HG03432 (cell line): ENCODE data around the gene ADGRF3.
"Not testable (repeated sequence)": the region's sequence is repeated elsewhere in the genome, so short reads cannot be mapped to it uniquely, and the experiment has no call there.

Source experiments
- ATAC-seq: cut with Tn5 transposase; IDR thresholded peaks from one replicate; pipeline ENCODE4 v1.9.1; 2021; ENCODE audit warnings: mild to moderate bottlenecking, moderate library complexity; ENCODE audit not compliant: unreplicated experiment

The ADGRF3 gene

DNA sequence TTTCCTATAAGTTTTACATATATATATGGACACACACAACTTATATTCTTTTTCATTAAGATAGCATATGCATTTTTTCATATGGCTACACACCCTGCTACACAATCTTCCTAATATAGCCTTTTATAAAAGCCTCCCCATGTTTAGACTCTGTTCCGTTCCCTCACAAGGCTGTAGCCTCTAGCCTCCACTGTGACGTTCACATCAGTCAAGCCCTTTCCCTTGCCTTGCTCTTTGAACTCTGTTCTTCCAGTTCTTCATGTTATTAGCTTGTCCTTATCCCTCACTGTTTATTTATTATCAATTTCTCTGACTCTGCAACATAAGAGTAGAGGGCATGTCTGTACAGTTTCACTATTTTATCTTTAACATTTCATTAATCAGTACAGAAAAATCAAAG lies 63.0 kb downstream of the ADGRF3 start:
- no peak for ATAC-seq

DNA sequence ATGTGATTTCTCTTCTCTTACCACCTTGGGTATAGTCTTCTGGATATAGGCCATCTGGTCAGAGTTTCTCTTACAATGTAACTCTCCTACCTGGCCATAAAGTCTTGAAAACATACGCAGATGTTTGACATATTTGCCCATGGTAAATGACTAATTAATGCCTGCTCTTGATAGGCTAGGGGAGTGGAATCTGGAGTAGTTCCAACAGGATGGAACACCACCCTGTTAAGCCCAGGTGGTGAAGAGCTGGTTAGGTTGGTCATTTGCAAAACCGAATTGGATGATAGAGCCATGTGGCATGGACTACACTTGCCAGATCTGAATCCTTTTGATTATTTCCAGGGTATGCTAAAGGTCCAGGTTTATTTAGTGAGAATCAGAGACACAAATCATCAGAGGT lies 65.4 kb downstream of the ADGRF3 start:
- ATAC-seq, result no peak

DNA sequence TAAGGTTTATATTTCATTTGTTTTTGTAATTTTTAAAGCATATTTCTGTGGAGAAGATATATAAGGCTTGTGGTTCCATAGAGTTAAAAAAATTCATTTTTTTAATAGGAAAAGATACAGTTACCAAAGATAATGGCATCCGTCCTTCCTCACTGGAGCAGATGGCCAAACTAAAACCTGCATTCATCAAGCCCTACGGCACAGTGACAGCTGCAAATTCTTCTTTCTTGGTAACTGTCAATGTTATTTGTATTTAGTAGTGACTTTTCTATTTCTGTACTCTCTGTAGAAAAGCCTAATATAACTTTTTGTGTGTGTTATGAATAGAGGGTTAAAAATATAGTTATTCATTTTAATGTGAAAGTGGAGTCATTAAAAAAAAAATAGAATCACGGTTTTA lies 66.7 kb downstream of the ADGRF3 start:
- ATAC-seq, result no peak

DNA sequence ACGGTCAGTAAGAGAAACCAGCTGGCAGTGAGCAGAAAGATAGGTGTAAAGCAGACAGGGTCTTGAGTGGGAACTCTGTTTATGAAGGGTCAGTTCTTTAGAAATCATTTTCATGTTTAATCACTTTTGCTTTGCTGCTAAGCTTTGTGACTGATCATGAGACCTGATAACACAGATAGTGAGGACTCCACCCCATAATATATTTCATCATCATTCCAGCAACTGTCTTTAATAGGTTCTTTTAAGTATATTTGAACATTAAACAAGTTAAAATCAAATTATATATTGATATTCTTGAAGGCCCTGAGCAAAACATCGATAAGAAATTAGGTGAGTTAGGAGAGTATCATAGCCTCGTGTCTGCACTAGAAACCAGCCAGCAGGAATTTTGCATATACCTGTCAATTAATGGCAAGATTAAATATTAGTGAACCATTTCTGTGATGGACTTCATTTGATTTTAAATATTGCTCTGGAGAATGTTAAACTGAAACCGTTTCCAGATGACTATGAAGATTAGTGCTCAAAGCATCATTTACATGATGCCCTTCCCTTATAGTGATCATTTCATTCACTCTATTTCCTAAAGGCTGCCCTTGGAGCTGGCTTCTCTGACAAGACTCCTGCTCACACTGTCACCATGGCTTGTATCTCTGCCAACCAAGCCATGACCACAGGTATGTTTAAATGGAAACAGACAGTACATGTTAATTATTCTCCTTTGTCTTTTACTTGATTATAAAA lies 69.9 kb downstream of the ADGRF3 start:
- no peak for ATAC-seq

DNA sequence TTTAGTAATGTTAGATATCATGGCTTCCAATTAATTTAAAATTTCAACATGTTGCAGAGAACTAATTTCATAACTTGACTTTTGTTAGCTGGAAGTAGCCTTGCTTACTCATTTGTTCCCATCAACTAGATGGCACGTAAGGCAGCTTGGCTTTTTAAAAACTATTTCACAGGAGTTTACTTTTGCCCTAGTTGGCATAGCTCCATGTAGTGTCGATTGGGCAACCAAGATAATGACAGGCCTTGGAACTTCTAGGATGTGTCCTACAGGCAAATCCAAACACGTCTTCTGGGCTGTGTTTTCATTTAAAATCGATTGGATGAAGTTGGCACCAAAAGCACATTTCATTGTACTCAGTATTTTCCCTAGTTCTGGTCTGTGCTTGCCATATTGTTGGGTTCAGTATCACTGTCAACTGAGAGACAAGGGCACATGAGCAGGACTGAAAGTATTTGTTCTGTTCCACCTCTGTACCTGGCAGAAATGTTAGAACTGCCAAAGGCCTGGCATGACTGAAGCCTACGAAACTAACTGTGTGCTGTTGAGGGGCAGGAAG lies 72.5 kb downstream of the ADGRF3 start:
- no peak for ATAC-seq

DNA sequence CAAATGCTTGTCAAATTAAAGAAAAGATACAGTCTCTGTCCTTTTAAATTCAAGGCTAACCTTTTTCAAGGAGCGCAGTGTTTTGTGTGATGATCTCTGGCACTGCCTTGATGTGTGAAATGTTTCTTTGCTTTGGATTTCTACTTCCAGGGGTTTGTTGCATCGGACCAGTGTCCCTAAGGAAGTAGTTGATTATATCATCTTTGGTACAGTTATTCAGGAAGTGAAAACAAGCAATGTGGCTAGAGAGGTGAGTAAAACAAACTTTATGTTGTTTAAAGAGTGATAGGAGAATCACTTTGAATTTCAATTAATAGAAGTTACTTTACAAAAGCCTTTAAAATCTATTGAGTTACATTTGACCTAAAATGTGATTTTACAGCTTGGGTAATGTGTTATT lies 73.1 kb downstream of the ADGRF3 start:
- ATAC-seq, result no peak

DNA sequence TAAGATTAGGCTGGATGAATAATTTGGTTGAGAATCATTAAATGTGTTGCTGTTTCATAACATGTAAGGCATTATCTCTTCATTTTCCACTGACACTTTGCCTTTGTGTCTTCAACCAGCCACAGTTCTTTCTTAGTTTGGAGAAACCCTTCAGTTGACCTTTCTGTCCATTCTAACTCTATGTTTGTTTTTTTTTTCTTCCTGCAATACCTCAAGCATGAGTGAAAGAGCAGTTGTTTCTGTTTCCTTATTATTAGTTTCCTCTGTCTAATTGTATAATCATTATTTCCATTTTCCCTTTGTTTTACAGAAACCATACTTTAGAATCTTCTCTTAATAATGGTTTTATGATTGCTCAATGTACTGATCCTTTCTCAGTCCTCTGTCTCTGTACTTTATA lies 76.2 kb downstream of the ADGRF3 start:
- no peak for ATAC-seq

DNA sequence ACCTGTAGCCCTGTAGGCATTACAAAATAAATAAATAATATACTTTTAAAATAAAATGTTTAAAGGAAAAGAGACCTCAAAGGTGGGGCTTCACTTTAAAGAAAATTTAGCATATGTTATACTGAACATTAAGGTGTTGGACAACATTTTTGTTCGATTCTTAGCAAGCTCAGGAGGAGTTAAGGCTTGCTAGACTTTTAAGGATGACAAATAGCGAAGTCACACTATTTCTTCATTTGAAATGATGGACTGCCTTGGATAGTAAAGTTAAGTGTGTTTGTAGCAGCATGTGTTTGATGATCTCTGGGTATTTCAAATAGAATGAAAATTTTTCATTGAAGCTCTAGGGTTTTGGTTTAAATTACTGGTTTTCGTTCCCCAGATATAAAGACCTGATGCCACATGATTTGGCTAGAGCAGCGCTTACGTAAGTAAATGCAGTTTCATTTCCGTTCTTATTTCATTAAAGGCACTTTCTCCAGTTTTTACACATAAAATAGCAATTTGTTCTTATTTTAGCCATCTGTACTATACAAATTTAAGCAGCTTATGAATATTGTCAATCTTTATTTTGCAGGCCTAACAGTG lies 76.9 kb downstream of the ADGRF3 start:
- no peak for ATAC-seq

DNA sequence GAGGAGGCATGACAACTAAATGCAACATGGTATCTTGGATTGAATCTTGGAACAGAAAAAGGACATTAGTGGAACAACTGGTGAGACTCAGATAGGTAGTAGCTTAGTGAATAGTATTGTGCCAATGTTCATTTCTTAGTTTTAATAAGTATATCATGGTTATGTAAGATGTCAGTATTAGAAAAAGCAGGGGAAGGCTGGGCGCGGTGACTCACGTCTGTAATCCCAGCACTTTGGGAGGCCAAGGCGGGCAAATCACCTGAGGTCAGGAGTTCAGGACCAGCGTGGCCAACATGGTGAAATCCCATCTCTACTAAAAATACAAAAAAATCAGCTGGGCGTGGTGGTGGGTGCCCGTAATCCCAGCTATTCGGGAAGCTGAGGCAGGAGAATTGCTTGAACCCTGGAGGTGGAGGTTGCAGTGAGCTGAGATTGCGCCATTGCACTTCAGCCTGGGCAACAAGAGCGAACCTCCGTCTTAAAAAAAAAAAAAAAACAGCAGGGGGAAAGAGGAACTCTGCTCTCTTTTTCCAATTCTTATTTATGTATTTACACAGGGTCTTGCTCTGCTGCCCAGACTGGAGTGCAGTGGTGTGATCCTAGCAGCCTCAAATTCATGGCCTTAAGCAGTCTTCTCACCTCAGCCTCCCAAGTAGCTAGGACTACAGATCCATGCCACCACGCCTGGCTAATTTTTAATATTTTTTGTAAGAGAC lies 77.8 kb downstream of the ADGRF3 start:
- not testable (repeated sequence) for ATAC-seq

DNA sequence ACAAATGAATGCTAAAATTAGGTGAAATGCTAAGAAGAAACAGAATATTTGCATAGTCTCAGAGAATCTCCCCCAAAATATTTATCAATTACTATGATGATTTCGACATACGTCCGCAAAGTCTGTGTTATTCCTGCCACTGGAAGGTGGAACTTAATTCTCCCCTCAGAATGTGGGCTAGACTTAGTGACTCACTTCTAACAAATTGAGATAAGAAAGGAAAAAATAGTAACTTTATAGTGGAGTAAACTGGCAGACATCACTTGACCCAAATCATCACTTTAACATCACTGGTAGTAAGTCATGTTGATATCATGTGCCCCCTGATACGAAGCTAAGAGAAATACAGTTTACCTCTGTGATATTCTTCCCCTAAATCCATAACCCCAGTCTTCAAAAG lies 78.4 kb downstream of the ADGRF3 start:
- no peak for ATAC-seq

DNA sequence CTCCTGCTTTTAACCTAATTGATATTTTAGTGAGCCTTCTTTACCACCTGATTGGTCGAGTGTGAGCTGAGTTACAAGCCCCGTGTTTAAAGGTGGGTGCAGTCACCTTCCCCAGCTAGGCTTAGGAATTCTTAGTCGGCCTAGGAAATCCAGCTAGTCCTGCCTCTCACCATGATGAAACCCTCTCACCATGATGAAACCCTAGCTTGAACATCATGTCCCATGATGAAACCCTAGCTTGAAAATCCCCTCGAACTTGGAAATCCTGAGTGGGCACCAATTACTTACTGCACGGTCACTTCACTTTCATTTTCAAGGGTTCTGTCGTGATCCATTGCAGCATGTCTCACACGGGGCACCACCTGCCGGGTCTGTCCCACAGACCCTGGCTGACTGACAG lies 87.8 kb downstream of the ADGRF3 start:
- ATAC-seq, result not testable (repeated sequence)
